H1 (cell line): ENCODE measurements around the gene SLC20A1. TPM values are rescaled to one million over a fixed set of nuclear protein-coding genes. Genes with fewer than 3 reads are reported as not detected.

Source experiments
- CTCF ChIA-PET: fragments of 300-600 bp; sonication (Branson Sonifier 250); formaldehyde crosslinking; loops from one replicate; lab custom pipeline; 2021; ENCODE audit not compliant: partially characterized antibody; lab: Charles Lee
- POLR2A ChIA-PET: fragments of 300-600 bp; sonication (Branson Sonifier 250); formaldehyde crosslinking; loops from one replicate; lab custom pipeline; 2021; ENCODE audit warnings: inconsistent platforms; ENCODE audit not compliant: partially characterized antibody; lab: Charles Lee
- DNase-seq, 2 experiments: peaks; one replicate each; pipeline versions ENCODE4 v3.0.0 to v3.0.0-alpha.2; 2010 to 2022; ENCODE audit warnings: low spot score in 2 of 2, low read depth in 1 of 2, mixed read lengths in 1 of 2
- FAIRE-seq: peaks from 2 replicates; lab custom pipeline; 2011; peaks lifted over from hg19 to GRCh38; lab: Jason Lieb, UNC
- H2AFZ ChIP-seq: 2 replicates; pipeline ENCODE4 v1.8.1; 2012; ENCODE audit warnings: low read length, inconsistent platforms
- H2AK5ac ChIP-seq: 2 replicates; pipeline ENCODE4 v1.6.1; 2013; ENCODE audit warnings: low read depth, low read length
- H2BK120ac ChIP-seq: replicated peaks from 2 replicates; pipeline ENCODE3; 2013; ENCODE audit warnings: low read depth, low read length, inconsistent platforms
- H2BK12ac ChIP-seq: 2 replicates; pipeline ENCODE4 v1.6.1; 2013; ENCODE audit warnings: low read depth, low read length
- H2BK15ac ChIP-seq: 2 replicates; pipeline ENCODE4 v1.6.1; 2013; ENCODE audit warnings: low read length
- H2BK20ac ChIP-seq: 2 replicates; pipeline ENCODE4 v1.6.1; 2013; ENCODE audit warnings: low read length
- H2BK5ac ChIP-seq: 2 replicates; pipeline ENCODE4 v1.6.1; 2013; ENCODE audit warnings: low read depth, low read length
- H3K14ac ChIP-seq: 2 replicates; pipeline ENCODE4 v1.6.1; 2013; ENCODE audit warnings: inconsistent platforms; ENCODE audit not compliant: insufficient read length
- H3K18ac ChIP-seq: 2 replicates; pipeline ENCODE4 v1.6.1; 2013; ENCODE audit warnings: low read length; ENCODE audit errors: extremely low read depth
- H3K23ac ChIP-seq: 2 replicates; pipeline ENCODE4 v1.6.1; 2013; ENCODE audit warnings: inconsistent platforms; ENCODE audit not compliant: insufficient read length
- H3K23me2 ChIP-seq: 2 replicates; pipeline ENCODE4 v1.6.1; 2013; ENCODE audit warnings: low read depth, low read length
- H3K27ac ChIP-seq: 2 replicates; pipeline ENCODE4 v1.6.1; 2011; ENCODE audit warnings: low read depth, low read length, inconsistent platforms
- H3K27me3 ChIP-seq, 4 experiments: replicated peaks in 1 of 4; 1 replicate in 1 of 4; 2 replicates in 3 of 4; pipeline versions ENCODE4 v1.6.1 to v1.8.1; 2011 to 2013; ENCODE audit warnings: low read length in 3 of 4, mild to moderate bottlenecking in 3 of 4, inconsistent platforms in 2 of 4, mixed read lengths in 2 of 4, moderate library complexity in 1 of 4; ENCODE audit not compliant: control insufficient read depth in 3 of 4, insufficient read depth in 3 of 4; ENCODE audit errors: extremely low read depth in 1 of 4
- H3K36me3 ChIP-seq, 4 experiments: 2 replicates each; pipeline versions ENCODE4 v1.6.1 to v1.8.1; 2011 to 2013; ENCODE audit warnings: mild to moderate bottlenecking in 4 of 4, low read length in 3 of 4, moderate library complexity in 2 of 4, control low read depth in 1 of 4, inconsistent platforms in 1 of 4; ENCODE audit not compliant: insufficient read depth in 4 of 4, control insufficient read depth in 2 of 4
- H3K4ac ChIP-seq: replicated peaks from 2 replicates; pipeline ENCODE3; 2013; ENCODE audit warnings: low read length, low read depth, mixed read lengths, inconsistent platforms; ENCODE audit not compliant: insufficient read length
- H3K4me1 ChIP-seq, 4 experiments: replicated peaks in 1 of 4; 1 replicate in 1 of 4; 2 replicates in 3 of 4; pipeline versions ENCODE4 v1.6.1 to v1.8.1; 2011 to 2013; ENCODE audit warnings: low read length in 3 of 4, inconsistent platforms in 2 of 4, mixed read lengths in 1 of 4; ENCODE audit not compliant: insufficient read depth in 4 of 4, control insufficient read depth in 3 of 4
- H3K4me2 ChIP-seq, 2 experiments: 2 replicates each; pipeline versions ENCODE4 v1.6.1 to v1.8.1; 2011 to 2013; ENCODE audit warnings: low read depth in 2 of 2, low read length in 2 of 2, control low read depth in 1 of 2, inconsistent platforms in 1 of 2, mild to moderate bottlenecking in 1 of 2; ENCODE audit not compliant: insufficient read depth in 1 of 2
- H3K4me3 ChIP-seq, 4 experiments: fragments of 200-600, 300-600 bp in 1 of 4; sonication (generic), shearing (Covaris generic), sonication (Bioruptor Twin) in 1 of 4; 2 replicates each; pipeline versions ENCODE4 v1.5.1 to v1.8.1; 2011 to 2016; ENCODE audit warnings: low read length in 4 of 4, low read depth in 3 of 4, control low read depth in 2 of 4, inconsistent platforms in 2 of 4, mild to moderate bottlenecking in 2 of 4, mixed read lengths in 1 of 4, moderate library complexity in 1 of 4; ENCODE audit not compliant: insufficient read depth in 2 of 4; ENCODE audit errors: extremely low read depth in 1 of 4
- H3K56ac ChIP-seq: replicated peaks from 2 replicates; pipeline ENCODE3; 2013; ENCODE audit warnings: low read depth, mild to moderate bottlenecking, mixed read lengths, low read length, inconsistent platforms; ENCODE audit not compliant: insufficient read length
- H3K79me1 ChIP-seq: 2 replicates; pipeline ENCODE4 v1.6.1; 2013; ENCODE audit warnings: low read depth, low read length, control low read depth
- H3K79me2 ChIP-seq, 2 experiments: 2 replicates each; pipeline versions ENCODE4 v1.6.1 to v1.8.1; 2012 to 2013; ENCODE audit warnings: low read length in 2 of 2, mild to moderate bottlenecking in 2 of 2, inconsistent platforms in 1 of 2; ENCODE audit not compliant: insufficient read depth in 2 of 2, control insufficient read depth in 1 of 2
- H3K9ac ChIP-seq, 4 experiments: replicated peaks in 1 of 4; 1 replicate in 1 of 4; 2 replicates in 3 of 4; pipeline versions ENCODE4 v1.6.1 to v1.8.1; 2011 to 2013; ENCODE audit warnings: low read depth in 3 of 4, low read length in 3 of 4, control low read depth in 2 of 4, mild to moderate bottlenecking in 2 of 4, moderate library complexity in 2 of 4, inconsistent platforms in 1 of 4; ENCODE audit errors: extremely low read depth in 1 of 4
- H3K9me3 ChIP-seq, 2 experiments: 2 replicates each; pipeline versions ENCODE4 v1.6.1 to v1.8.1; 2012 to 2013; ENCODE audit warnings: mild to moderate bottlenecking in 2 of 2, moderate library complexity in 2 of 2, control low read depth in 1 of 2, inconsistent platforms in 1 of 2, low read depth in 1 of 2, low read length in 1 of 2, mixed read lengths in 1 of 2; ENCODE audit not compliant: insufficient read depth in 2 of 2
- H4K20me1 ChIP-seq, 2 experiments: replicated peaks in 1 of 2; 2 replicates each; pipeline versions ENCODE3 to v1.8.1; 2011 to 2013; ENCODE audit warnings: inconsistent platforms in 2 of 2, low read length in 2 of 2, mild to moderate bottlenecking in 1 of 2; ENCODE audit not compliant: insufficient read depth in 2 of 2, control insufficient read depth in 1 of 2
- H4K5ac ChIP-seq: 2 replicates; pipeline ENCODE4 v1.6.1; 2013; ENCODE audit warnings: low read length, low read depth, mixed read lengths, inconsistent platforms; ENCODE audit not compliant: insufficient read length
- H4K8ac ChIP-seq: 2 replicates; pipeline ENCODE4 v1.8.0; 2013; ENCODE audit warnings: mild to moderate bottlenecking, moderate library complexity, low read length, inconsistent platforms; ENCODE audit not compliant: insufficient read depth; ENCODE audit errors: extremely low read depth
- H4K91ac ChIP-seq: replicated peaks from 2 replicates; pipeline ENCODE3; 2013; ENCODE audit warnings: low read length, mixed read lengths, inconsistent platforms; ENCODE audit not compliant: insufficient read length
- BCL11A ChIP-seq, 2 experiments: IDR thresholded peaks; one replicate each; pipeline ENCODE4 v1.6.1; 2011; ENCODE audit warnings: low read depth in 2 of 2, low read length in 2 of 2, mild to moderate bottlenecking in 2 of 2
- CHD2 ChIP-seq: IDR thresholded peaks from 2 replicates; pipeline ENCODE4 v1.6.1; 2012; ENCODE audit warnings: low read length, improper control_type of control experiment
- HDAC6 ChIP-seq: IDR thresholded peaks from one replicate; pipeline ENCODE4 v1.7.1; 2012; ENCODE audit warnings: low read depth, mild to moderate bottlenecking, inconsistent platforms, low read length, moderate library complexity
- KDM1A ChIP-seq: fragments of 200-600, 300-600 bp; sonication (generic); IDR thresholded peaks from 2 replicates; pipeline ENCODE4 v1.7.1; 2016; ENCODE audit warnings: mild to moderate bottlenecking, low read length, borderline replicate concordance
- POLR2AphosphoS5 ChIP-seq: IDR thresholded peaks from 2 replicates; pipeline ENCODE4 v1.6.1; 2011; ENCODE audit warnings: low read depth, low read length
- SP1 ChIP-seq: IDR thresholded peaks from 2 replicates; pipeline ENCODE4 v1.6.1; 2011; ENCODE audit warnings: low read depth, low read length
- WGBS, 2 experiments: shearing (Covaris generic) in 1 of 2; methylation state at CpG; one replicate each; pipeline versions ENCODE4 v1.1.6 to v1.1.7; 2013 to 2015; ENCODE audit warnings: low lambda C conversion rate in 2 of 2, mixed read lengths in 2 of 2, inconsistent platforms in 1 of 2, low coverage in 1 of 2, missing lambda C conversion rate in 1 of 2; ENCODE audit not compliant: insufficient replicate concordance in 2 of 2, insufficient coverage in 1 of 2, insufficient read length in 1 of 2; ENCODE audit errors: extremely low coverage in 1 of 2, missing lambda C conversion rate in 1 of 2; 5-methylcytosine and 5-hydroxymethylcytosine counted together
- polyA plus RNA-seq, 7 experiments: library from polyadenylated mRNA; depleted of rRNA in 3 of 7; stranded (reverse) in 5 of 7; unstranded in 2 of 7; fragments of >200 nt in 5 of 7; fragments of 200-250 nt in 2 of 7; gene quantifications; 1 replicate in 5 of 7; 2 replicates in 1 of 7; 4 replicates in 1 of 7; pipeline versions ENCODE4 v1.2.1 to v1.2.3, GENCODE V29; 2011 to 2013; ENCODE audit warnings: missing spikeins in 2 of 7, mixed read lengths in 2 of 7
- total RNA-seq: library from RNA; stranded (reverse); fragmentation: NEBNext Ultra II Directional; extraction: Animal tissue kit (Norgen Biotek cat#: 25700); gene quantifications from 2 replicates; pipeline ENCODE4 v1.2.1, GENCODE V29; 2021
- TF ChIP-seq, protein P1 (sequence below): IDR thresholded peaks from 2 replicates; pipeline ENCODE4 v1.6.1; 2011; ENCODE audit warnings: low read depth, mild to moderate bottlenecking, low read length; ENCODE audit not compliant: insufficient read depth
- TF ChIP-seq, protein P2 (sequence below), 3 experiments: IDR thresholded peaks; 1 replicate in 2 of 3; 2 replicates in 1 of 3; pipeline versions ENCODE4 v1.5.1 to v1.6.1; 2011; ENCODE audit warnings: low read length in 3 of 3, mild to moderate bottlenecking in 3 of 3, inconsistent platforms in 2 of 3, low read depth in 1 of 3, moderate library complexity in 1 of 3; ENCODE audit not compliant: insufficient read depth in 1 of 3; ENCODE audit errors: control extremely low read depth in 1 of 3
- TF ChIP-seq, protein P3 (sequence below): IDR thresholded peaks from 2 replicates; pipeline ENCODE4 v1.6.1; 2012; ENCODE audit warnings: inconsistent platforms

The SLC20A1 gene
- total and polyA plus RNA-seq, 2 of the 8 experiments (the other 6 are each of a cell fraction or from before 2014, with no cell fraction given) = 42.6 to 105 TPM

DNA sequence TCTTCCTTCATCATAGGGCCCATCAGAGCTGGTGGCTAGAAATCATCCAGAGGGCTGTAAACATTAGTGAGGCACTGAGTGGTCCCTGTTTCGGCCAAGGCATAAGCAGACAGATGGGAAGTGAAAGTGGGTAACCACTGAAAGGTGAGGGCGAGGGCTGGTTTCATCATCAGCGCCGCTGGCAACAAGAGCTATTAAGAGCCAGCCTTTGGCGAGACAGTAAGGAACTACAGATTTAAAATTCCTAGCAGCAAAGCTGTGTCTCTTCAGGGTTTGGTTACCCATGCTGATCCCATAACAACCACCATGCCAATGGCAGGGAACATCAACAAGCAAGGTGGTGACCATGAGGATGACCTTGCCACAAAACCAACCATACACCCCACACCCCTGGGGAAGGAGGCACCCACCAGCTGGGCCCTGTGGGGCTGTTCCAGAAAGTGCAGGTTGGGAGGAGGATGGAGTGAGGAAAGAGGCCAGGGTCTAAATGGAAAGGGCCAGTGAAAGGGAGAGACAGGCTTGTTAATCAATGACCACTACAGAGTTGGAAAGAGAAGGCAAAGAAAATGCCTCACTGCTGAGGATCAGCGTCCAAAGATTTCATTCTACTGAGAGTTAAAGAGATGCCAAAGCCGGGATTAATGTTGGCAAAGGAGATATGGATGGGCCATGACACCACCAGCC is 9.0 kb upstream of the SLC20A1 start:
- Histone ChIP-seq H3K79me1 (no peaks in the 10 kb centered on the region; the same call in 1 of the 2 replicates), H2BK12ac (no peak overlapping the region), H2BK120ac (no peak overlapping the region), H3K14ac (no peak overlapping the region), H3K9me3 (no peaks in the 10 kb centered on the region), H4K91ac (no peak overlapping the region), H3K9ac (no peak overlapping the region), H3K27ac (no peak overlapping the region), H4K8ac (no peak overlapping the region), H3K4me3 (no peak overlapping the region), H2BK20ac (no peak overlapping the region), H3K79me2 (no peaks in the 10 kb centered on the region), H3K4me1 (peaks cover 0 to 4% (median under 1%) of the 10 kb centered on the region in 4 experiments; a peak in 2 of 7 replicates), H3K4ac (no peak overlapping the region), H2BK5ac (no peak overlapping the region), H2AK5ac (0 out of 2 replicates have a peak overlapping the region, but pooled peaks have one; percentile 53), H3K23ac (no peak overlapping the region), H3K56ac (no peak overlapping the region), H4K5ac (no peak overlapping the region), H2BK15ac (no peak overlapping the region), H2AFZ (no peak overlapping the region), H3K4me2 (no peak overlapping the region), H4K20me1 (no peaks in the 10 kb centered on the region), H3K36me3 (no peaks in the 10 kb centered on the region), H3K27me3 (no peaks in the 10 kb centered on the region), H3K23me2 (no peaks in the 10 kb centered on the region; the same call in 1 of the 2 replicates), H3K18ac (no peak overlapping the region)
- DNase-seq (no peak), FAIRE-seq (no peak)
- CTCF ChIA-PET = interaction anchor here (0.7 to 5.6 kb wide), 4 partner anchors 8 to 90 kb away, joined by 3 to 32 read pairs (median 26); partner anchors contain the start of gene SLC20A1
- POLR2A ChIA-PET = interaction anchor here (1.1 to 5.9 kb wide), 3 partner anchors 9 to 29 kb away, joined by 3 to 40 read pairs (median 4); partner anchors contain the start of gene SLC20A1
- 90% methylated on average over 7 of the region's 7 CpGs; no CpG with 5 or more reads in 1 of the 2 experiments for WGBS, 2 experiments
- TF ChIP-seq POLR2AphosphoS5 (no peak), SP1 (no peak), BCL11A (IDR thresholded peaks at IDR 0.05; ENCODE audit: low read depth in 2 of 2, low read length in 2 of 2) (no peak), CHD2 (no peak), KDM1A (no peak), HDAC6 (no peak)
- TF ChIP-seq, protein P1, sequence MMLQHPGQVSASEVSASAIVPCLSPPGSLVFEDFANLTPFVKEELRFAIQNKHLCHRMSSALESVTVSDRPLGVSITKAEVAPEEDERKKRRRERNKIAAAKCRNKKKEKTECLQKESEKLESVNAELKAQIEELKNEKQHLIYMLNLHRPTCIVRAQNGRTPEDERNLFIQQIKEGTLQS = no peak
- TF ChIP-seq, protein P2, sequence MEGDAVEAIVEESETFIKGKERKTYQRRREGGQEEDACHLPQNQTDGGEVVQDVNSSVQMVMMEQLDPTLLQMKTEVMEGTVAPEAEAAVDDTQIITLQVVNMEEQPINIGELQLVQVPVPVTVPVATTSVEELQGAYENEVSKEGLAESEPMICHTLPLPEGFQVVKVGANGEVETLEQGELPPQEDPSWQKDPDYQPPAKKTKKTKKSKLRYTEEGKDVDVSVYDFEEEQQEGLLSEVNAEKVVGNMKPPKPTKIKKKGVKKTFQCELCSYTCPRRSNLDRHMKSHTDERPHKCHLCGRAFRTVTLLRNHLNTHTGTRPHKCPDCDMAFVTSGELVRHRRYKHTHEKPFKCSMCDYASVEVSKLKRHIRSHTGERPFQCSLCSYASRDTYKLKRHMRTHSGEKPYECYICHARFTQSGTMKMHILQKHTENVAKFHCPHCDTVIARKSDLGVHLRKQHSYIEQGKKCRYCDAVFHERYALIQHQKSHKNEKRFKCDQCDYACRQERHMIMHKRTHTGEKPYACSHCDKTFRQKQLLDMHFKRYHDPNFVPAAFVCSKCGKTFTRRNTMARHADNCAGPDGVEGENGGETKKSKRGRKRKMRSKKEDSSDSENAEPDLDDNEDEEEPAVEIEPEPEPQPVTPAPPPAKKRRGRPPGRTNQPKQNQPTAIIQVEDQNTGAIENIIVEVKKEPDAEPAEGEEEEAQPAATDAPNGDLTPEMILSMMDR (IDR thresholded peaks at IDR 0.05; ENCODE audit: control extremely low read depth in 1 of 3, insufficient read depth in 1 of 3, low read depth in 1 of 3, low read length in 3 of 3) = no peak
- TF ChIP-seq, protein P3, sequence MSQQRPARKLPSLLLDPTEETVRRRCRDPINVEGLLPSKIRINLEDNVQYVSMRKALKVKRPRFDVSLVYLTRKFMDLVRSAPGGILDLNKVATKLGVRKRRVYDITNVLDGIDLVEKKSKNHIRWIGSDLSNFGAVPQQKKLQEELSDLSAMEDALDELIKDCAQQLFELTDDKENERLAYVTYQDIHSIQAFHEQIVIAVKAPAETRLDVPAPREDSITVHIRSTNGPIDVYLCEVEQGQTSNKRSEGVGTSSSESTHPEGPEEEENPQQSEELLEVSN = no peak
